Upper lobe of left lung (tissue), 6 donors: ENCODE measurements around the gene GATA5. TPM values are rescaled to one million over a fixed set of nuclear protein-coding genes. Genes with fewer than 3 reads are reported as not detected.
A peak's percentile ranks its signal among the peaks of the same experiment; 100 is the strongest.

Experiments used
- ATAC-seq, 2 donors: fragments of 200-7000 bp; cut with Tn5 transposase; one replicate each; pipeline ENCODE4 v1.9.1; 2022; ENCODE audit warnings: mild to moderate bottlenecking in 2 of 2, moderate library complexity in 2 of 2; ENCODE audit not compliant: low FRiP score in 2 of 2
- DNase-seq, 2 donors: peaks; one replicate each; pipeline ENCODE4 v3.0.0-alpha.2; 2019 to 2020
- H3K27ac ChIP-seq, 4 donors: fragments of 200-600 bp; sonication (generic); one replicate each; pipeline ENCODE4 v1.5.1; 2016 to 2019
- H3K27me3 ChIP-seq, 4 donors: fragments of 200-600 bp; sonication (generic); one replicate each; pipeline ENCODE4 v1.5.1; 2017 to 2019
- H3K36me3 ChIP-seq, 4 donors: fragments of 200-600 bp; sonication (generic); one replicate each; pipeline ENCODE4 v1.5.1; 2016 to 2019
- H3K4me1 ChIP-seq, 4 donors: fragments of 200-600 bp; sonication (generic); one replicate each; pipeline ENCODE4 v1.5.1; 2018 to 2019
- H3K4me3 ChIP-seq, 4 donors: fragments of 200-600 bp; sonication (generic); one replicate each; pipeline ENCODE4 v1.5.1; 2017 to 2019; ENCODE audit warnings: mild to moderate bottlenecking in 2 of 4, moderate library complexity in 1 of 4
- H3K9me3 ChIP-seq, 4 donors: fragments of 200-600 bp; sonication (generic); one replicate each; pipeline ENCODE4 v1.5.1; 2018 to 2019
- EP300 ChIP-seq, 4 donors: sonication (generic); formaldehyde crosslinking; IDR thresholded peaks; one replicate each; pipeline ENCODE4 v1.5.1; 2017; ENCODE audit warnings: antibody characterized with exemption in 4 of 4, control low read depth in 2 of 4
- POLR2A ChIP-seq, 4 donors: fragments of 450-650 bp; IDR thresholded peaks; one replicate each; pipeline ENCODE4 v1.5.1; 2016 to 2017; ENCODE audit warnings: antibody characterized with exemption in 4 of 4, mild to moderate bottlenecking in 2 of 4
- POLR2AphosphoS5 ChIP-seq, 2 donors: sonication (generic); formaldehyde crosslinking; IDR thresholded peaks; one replicate each; pipeline ENCODE4 v1.5.1; 2017; ENCODE audit warnings: antibody characterized with exemption in 2 of 2
- WGBS, 2 donors: methylation state at CpG; one replicate each; pipeline ENCODE4 v1.1.5; 2017 to 2018; 5-methylcytosine and 5-hydroxymethylcytosine counted together
- total RNA-seq, 6 donors: library from RNA; depleted of rRNA in 4 of 6; stranded (reverse); fragments of >200 nt in 4 of 6; gene quantifications; one replicate each; pipeline versions ENCODE4 v1.1.0 to v1.2.1, GENCODE V29; 2016 to 2021
- TF ChIP-seq, protein P1 (sequence below), 6 experiments: fragments of 450-650 bp in 4 of 6; fragments of 200-600 bp in 2 of 6; sonication (generic) in 2 of 6; IDR thresholded peaks; one replicate each; pipeline ENCODE4 v1.5.1; 2016 to 2019; ENCODE audit warnings: antibody characterized with exemption in 6 of 6
- donor health status: DM: no; HTN: no; CAD: no; lungs with moderate emphysema.
- donor health status: DM: no; HTN: yes; CAD: no; lungs with severe emphysema.

Gene GATA5
- total RNA-seq, 6 donors from 2014 or later = 0.98 to 10.5 (median 2.2) TPM

DNA sequence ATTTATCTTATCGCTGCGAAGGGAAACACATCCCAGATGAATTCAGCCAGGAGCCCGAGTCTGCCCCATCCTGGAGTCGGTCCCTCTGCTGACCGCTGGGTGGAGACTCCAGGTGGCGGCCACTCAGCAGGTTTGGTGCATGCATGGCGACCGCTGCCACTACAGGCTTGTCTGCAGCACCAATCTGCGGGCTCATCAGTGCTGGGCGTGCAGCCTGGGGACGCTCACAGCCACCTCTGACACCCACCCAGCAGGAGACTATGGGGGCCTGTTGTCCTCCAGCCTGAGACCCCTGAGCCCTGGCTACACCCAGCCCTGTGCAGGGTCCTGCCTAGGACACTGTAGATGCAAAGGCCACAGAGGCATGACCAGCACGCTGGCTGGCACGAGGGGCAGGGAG lies 40.5 kb upstream of the GATA5 start:
- DNase-seq (peak in 1 of 2 donors; percentile 68), ATAC-seq (no peak)
- WGBS, 2 donors = 70 to 86% methylated on average over 3 to 13 of the region's 13 CpGs
- H3K27ac ChIP-seq = no peak overlapping the region
- no peaks in the 10 kb centered on the region for H3K36me3 ChIP-seq
- no peak overlapping the region for H3K4me3 ChIP-seq
- peaks cover 0 to 10% (median 4%) of the 10 kb centered on the region in 4 donors for H3K27me3 ChIP-seq
- no peaks in the 10 kb centered on the region for H3K4me1 ChIP-seq
- H3K9me3 ChIP-seq = no peaks in the 10 kb centered on the region
- TF ChIP-seq POLR2AphosphoS5 (IDR thresholded peaks at IDR 0.05) (no peak), POLR2A (IDR thresholded peaks at IDR 0.05) (no peak), EP300 (IDR thresholded peaks at IDR 0.05) (no peak)
- TF ChIP-seq, protein P1, sequence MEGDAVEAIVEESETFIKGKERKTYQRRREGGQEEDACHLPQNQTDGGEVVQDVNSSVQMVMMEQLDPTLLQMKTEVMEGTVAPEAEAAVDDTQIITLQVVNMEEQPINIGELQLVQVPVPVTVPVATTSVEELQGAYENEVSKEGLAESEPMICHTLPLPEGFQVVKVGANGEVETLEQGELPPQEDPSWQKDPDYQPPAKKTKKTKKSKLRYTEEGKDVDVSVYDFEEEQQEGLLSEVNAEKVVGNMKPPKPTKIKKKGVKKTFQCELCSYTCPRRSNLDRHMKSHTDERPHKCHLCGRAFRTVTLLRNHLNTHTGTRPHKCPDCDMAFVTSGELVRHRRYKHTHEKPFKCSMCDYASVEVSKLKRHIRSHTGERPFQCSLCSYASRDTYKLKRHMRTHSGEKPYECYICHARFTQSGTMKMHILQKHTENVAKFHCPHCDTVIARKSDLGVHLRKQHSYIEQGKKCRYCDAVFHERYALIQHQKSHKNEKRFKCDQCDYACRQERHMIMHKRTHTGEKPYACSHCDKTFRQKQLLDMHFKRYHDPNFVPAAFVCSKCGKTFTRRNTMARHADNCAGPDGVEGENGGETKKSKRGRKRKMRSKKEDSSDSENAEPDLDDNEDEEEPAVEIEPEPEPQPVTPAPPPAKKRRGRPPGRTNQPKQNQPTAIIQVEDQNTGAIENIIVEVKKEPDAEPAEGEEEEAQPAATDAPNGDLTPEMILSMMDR (IDR thresholded peaks at IDR 0.05) = peak in 2 of 6 experiments; percentile 15 to 23

GRCh38 chr20:62515826-62516225 lies 40.0 kb upstream of the GATA5 start:
- Histone ChIP-seq H3K36me3 (no peaks in the 10 kb centered on the region), H3K27me3 (peaks cover 0 to 10% (median 4%) of the 10 kb centered on the region in 4 donors), H3K9me3 (no peaks in the 10 kb centered on the region), H3K4me3 (no peak overlapping the region), H3K27ac (no peak overlapping the region), H3K4me1 (no peaks in the 10 kb centered on the region)
- WGBS, 2 donors = 80 to 86% methylated on average over 6 to 12 of the region's 12 CpGs
- no peak for ATAC-seq
- TF ChIP-seq POLR2A (IDR thresholded peaks at IDR 0.05) = no peak
- no peak for TF ChIP-seq EP300 (IDR thresholded peaks at IDR 0.05)
- TF ChIP-seq, protein P1 (IDR thresholded peaks at IDR 0.05) = no peak
- no peak for TF ChIP-seq POLR2AphosphoS5 (IDR thresholded peaks at IDR 0.05)
- peak in 1 of 2 donors; percentile 52 for DNase-seq

DNA sequence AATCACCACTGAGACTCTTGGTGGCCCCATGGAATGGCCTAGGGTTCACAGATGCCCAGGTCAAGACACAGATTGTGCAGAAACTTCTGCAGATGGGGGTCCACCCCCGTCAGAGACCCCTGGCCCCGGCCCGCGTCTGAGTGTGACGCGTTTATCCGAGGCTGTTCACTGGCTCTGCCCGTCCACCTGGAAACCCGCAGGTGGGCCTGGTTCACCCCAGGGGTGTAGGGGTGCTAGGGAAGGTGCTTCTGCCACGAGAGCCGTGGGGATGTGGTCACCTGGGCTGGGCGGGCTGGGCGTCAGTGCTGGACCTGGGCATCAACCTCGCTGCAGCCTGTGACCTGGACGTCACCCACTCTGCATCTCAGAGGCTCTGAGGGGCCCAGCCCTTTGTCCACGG lies 39.5 kb upstream of the GATA5 start:
- no peaks in the 10 kb centered on the region for H3K9me3 ChIP-seq
- no peak for ATAC-seq
- no peaks in the 10 kb centered on the region for H3K4me1 ChIP-seq
- TF ChIP-seq POLR2AphosphoS5 (IDR thresholded peaks at IDR 0.05) = no peak
- TF ChIP-seq, protein P1 (IDR thresholded peaks at IDR 0.05) = no peak
- TF ChIP-seq POLR2A (IDR thresholded peaks at IDR 0.05) = no peak
- no peak for TF ChIP-seq EP300 (IDR thresholded peaks at IDR 0.05)
- peak in 1 of 2 donors; percentile 61 for DNase-seq
- no peaks in the 10 kb centered on the region for H3K36me3 ChIP-seq
- peaks cover 0 to 10% (median 4%) of the 10 kb centered on the region in 4 donors for H3K27me3 ChIP-seq
- 80 to 87% methylated on average over 8 to 16 of the region's 16 CpGs for WGBS, 2 donors
- H3K4me3 ChIP-seq = no peak overlapping the region
- H3K27ac ChIP-seq = no peak overlapping the region

GRCh38 chr20:62513991-62514390 lies 38.2 kb upstream of the GATA5 start:
- WGBS, 2 donors = 92% methylated on average over 7 to 14 of the region's 14 CpGs
- Histone ChIP-seq H3K9me3 (no peaks in the 10 kb centered on the region), H3K4me3 (no peak overlapping the region), H3K36me3 (no peaks in the 10 kb centered on the region), H3K27me3 (peaks cover 0 to 10% (median 4%) of the 10 kb centered on the region in 4 donors), H3K27ac (no peak overlapping the region), H3K4me1 (no peaks in the 10 kb centered on the region)
- ATAC-seq (no peak), DNase-seq (peak in 1 of 2 donors; percentile 54)
- TF ChIP-seq POLR2AphosphoS5 (IDR thresholded peaks at IDR 0.05) (no peak), EP300 (IDR thresholded peaks at IDR 0.05) (no peak), POLR2A (IDR thresholded peaks at IDR 0.05) (no peak)
- TF ChIP-seq, protein P1 (IDR thresholded peaks at IDR 0.05) = no peak
